ENCODE data around the gene PPP3CA.

- TF ChIP-seq, protein P1, sequence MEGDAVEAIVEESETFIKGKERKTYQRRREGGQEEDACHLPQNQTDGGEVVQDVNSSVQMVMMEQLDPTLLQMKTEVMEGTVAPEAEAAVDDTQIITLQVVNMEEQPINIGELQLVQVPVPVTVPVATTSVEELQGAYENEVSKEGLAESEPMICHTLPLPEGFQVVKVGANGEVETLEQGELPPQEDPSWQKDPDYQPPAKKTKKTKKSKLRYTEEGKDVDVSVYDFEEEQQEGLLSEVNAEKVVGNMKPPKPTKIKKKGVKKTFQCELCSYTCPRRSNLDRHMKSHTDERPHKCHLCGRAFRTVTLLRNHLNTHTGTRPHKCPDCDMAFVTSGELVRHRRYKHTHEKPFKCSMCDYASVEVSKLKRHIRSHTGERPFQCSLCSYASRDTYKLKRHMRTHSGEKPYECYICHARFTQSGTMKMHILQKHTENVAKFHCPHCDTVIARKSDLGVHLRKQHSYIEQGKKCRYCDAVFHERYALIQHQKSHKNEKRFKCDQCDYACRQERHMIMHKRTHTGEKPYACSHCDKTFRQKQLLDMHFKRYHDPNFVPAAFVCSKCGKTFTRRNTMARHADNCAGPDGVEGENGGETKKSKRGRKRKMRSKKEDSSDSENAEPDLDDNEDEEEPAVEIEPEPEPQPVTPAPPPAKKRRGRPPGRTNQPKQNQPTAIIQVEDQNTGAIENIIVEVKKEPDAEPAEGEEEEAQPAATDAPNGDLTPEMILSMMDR (conservative IDR thresholded peaks at IDR 0.05 in 1 of 2, IDR thresholded peaks at IDR 0.05 in 1 of 2; ENCODE audit: extremely low read depth in 1 of 2, insufficient read depth in 1 of 2, low read depth in 1 of 2, low read length in 2 of 2): no peak
- TF ChIP-seq EZH2 (IDR thresholded peaks at IDR 0.05; ENCODE audit: borderline replicate concordance, low read length): no peak
Observed at GRCh38 chr4:101171747-101172146, 175.6 kb downstream of the PPP3CA start.
